ENCODE measurements around the gene PSMD1. TPM values are rescaled to one million over a fixed set of nuclear protein-coding genes. Genes with fewer than 3 reads are reported as not detected.

PSMD1 gene
- polyA plus RNA-seq, 1 donor (not counting 4 experiments of a cell fraction or from before 2014, with no cell fraction given) = 262 TPM

DNA sequence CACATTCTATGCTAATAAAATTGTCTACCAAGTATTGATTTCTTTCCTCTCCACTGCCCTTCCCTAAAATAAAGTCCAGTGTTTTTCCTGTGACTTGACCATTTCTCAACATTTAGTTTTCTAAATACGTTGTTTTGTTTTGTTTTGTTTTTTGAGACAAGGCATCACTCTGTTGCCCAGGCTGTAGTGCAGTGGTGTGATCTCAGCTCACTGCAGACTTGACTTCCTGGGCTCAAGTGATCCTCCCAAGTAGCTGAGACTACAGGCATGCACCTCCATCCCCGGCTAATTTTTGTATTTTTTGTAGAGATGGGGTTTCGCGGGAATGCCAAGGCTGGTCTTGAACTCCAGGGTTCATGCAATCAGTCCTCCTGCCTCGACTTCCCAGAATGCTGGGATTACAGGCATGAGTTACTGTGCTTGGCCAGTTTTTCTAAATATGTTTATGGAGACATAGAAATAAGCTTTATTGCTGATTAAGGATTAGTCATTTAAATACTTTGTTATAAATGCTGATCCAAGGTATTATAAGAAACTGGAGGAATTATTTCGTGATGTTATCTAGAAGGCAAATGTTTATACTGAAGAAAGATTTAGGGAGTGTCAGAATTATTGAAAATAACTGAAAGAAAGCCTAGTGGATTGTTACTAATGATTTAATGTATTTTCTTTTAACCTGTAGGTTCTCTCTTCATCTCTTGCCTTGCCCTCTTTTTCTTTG lies 73.8 kb downstream of the PSMD1 start:
- H3K4me3 ChIP-seq (ENCODE audit: control insufficient read depth in 2 of 3, extremely low read depth in 1 of 3, insufficient read depth in 2 of 3, low read depth in 1 of 3, low read length in 3 of 3) = no peak overlapping the region

DNA sequence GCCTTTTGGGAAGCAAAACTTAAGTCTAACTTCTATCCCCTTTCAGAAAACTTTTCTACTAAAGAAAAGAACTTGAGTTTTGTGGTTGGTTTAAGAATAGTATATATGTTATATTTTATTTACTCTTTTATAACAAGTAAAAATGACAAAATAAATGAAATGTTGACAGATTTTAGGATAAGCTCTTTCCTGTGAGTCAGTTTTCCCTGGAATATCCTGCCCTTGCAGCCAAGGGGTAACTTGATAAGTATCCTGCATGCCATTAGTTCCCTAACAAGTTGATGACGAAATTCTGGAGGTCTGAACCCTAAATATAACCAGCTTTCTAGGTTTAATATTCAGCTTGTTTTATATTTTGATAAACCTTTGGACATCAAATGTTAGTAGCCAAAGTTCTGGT lies 75.5 kb downstream of the PSMD1 start:
- H3K79me2 ChIP-seq (ENCODE audit: control insufficient read depth, insufficient read depth, low read length) = peaks cover 12% of the 10 kb centered on the region
- H3K4me1 ChIP-seq (ENCODE audit: control insufficient read depth, extremely low read depth, insufficient read depth, low read length) = no peaks in the 10 kb centered on the region
- H3K4me2 ChIP-seq (ENCODE audit: control insufficient read depth, extremely low read depth, insufficient read depth, low read depth, low read length) = no peak overlapping the region
- TF ChIP-seq, protein P1, sequence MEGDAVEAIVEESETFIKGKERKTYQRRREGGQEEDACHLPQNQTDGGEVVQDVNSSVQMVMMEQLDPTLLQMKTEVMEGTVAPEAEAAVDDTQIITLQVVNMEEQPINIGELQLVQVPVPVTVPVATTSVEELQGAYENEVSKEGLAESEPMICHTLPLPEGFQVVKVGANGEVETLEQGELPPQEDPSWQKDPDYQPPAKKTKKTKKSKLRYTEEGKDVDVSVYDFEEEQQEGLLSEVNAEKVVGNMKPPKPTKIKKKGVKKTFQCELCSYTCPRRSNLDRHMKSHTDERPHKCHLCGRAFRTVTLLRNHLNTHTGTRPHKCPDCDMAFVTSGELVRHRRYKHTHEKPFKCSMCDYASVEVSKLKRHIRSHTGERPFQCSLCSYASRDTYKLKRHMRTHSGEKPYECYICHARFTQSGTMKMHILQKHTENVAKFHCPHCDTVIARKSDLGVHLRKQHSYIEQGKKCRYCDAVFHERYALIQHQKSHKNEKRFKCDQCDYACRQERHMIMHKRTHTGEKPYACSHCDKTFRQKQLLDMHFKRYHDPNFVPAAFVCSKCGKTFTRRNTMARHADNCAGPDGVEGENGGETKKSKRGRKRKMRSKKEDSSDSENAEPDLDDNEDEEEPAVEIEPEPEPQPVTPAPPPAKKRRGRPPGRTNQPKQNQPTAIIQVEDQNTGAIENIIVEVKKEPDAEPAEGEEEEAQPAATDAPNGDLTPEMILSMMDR (optimal IDR thresholded peaks at IDR 0.05 in 1 of 3, IDR thresholded peaks at IDR 0.05 in 1 of 3, conservative IDR thresholded peaks at IDR 0.05 in 1 of 3; ENCODE audit: extremely low read depth in 1 of 3, insufficient read depth in 2 of 3, low read length in 3 of 3) = no peak
- no peak for TF ChIP-seq EZH2 (IDR thresholded peaks at IDR 0.05; ENCODE audit: low read length)
- no peak overlapping the region for H3K4me3 ChIP-seq (ENCODE audit: control insufficient read depth in 2 of 3, extremely low read depth in 1 of 3, insufficient read depth in 2 of 3, low read depth in 1 of 3, low read length in 3 of 3)
- no peaks in the 10 kb centered on the region for H3K9me3 ChIP-seq (ENCODE audit: control insufficient read depth, low read depth, low read length)
- FAIRE-seq = peak; percentile 23
- no peak overlapping the region for H2AFZ ChIP-seq (ENCODE audit: control insufficient read depth, low read length)
- no peaks in the 10 kb centered on the region for H3K9me1 ChIP-seq (ENCODE audit: control insufficient read depth, extremely low read depth, insufficient read depth, low read length)
- no peak overlapping the region for H3K9ac ChIP-seq (ENCODE audit: control insufficient read depth, extremely low read depth, insufficient read depth, low read length)
- H3K36me3 ChIP-seq (ENCODE audit: control insufficient read depth in 2 of 2, extremely low read depth in 1 of 2, insufficient read depth in 2 of 2, low read length in 2 of 2) = no peaks in the 10 kb centered on the region
- no peak for DNase-seq (ENCODE audit: low read depth, low spot score)
- no peaks in the 10 kb centered on the region for H3K27me3 ChIP-seq (ENCODE audit: control insufficient read depth, extremely low read depth, insufficient read depth, low read length)
- H3K27ac ChIP-seq (ENCODE audit: control insufficient read depth, insufficient read depth, low read length) = no peak overlapping the region
- dilution Hi-C loops (cut with MboI; ENCODE audit: extremely low pct_ligation_motif_present, low sequenced_read_pairs) = no loop called here
- no peaks in the 10 kb centered on the region for H4K20me1 ChIP-seq (ENCODE audit: control insufficient read depth, extremely low read depth, insufficient read depth, low read length)

More for the DNA sequence above, 73.8 kb downstream of the PSMD1 start:
- Histone ChIP-seq H2AFZ (ENCODE audit: control insufficient read depth, low read length) (no peak overlapping the region), H3K9me3 (ENCODE audit: control insufficient read depth, low read depth, low read length) (no peaks in the 10 kb centered on the region), H3K9ac (ENCODE audit: control insufficient read depth, extremely low read depth, insufficient read depth, low read length) (no peak overlapping the region), H3K79me2 (ENCODE audit: control insufficient read depth, insufficient read depth, low read length) (peaks cover 12% of the 10 kb centered on the region), H4K20me1 (ENCODE audit: control insufficient read depth, extremely low read depth, insufficient read depth, low read length) (no peaks in the 10 kb centered on the region), H3K4me2 (ENCODE audit: control insufficient read depth, extremely low read depth, insufficient read depth, low read depth, low read length) (no peak overlapping the region), H3K36me3 (ENCODE audit: control insufficient read depth in 2 of 2, extremely low read depth in 1 of 2, insufficient read depth in 2 of 2, low read length in 2 of 2) (no peaks in the 10 kb centered on the region), H3K27ac (ENCODE audit: control insufficient read depth, insufficient read depth, low read length) (no peak overlapping the region), H3K4me1 (ENCODE audit: control insufficient read depth, extremely low read depth, insufficient read depth, low read length) (no peaks in the 10 kb centered on the region), H3K27me3 (ENCODE audit: control insufficient read depth, extremely low read depth, insufficient read depth, low read length) (no peaks in the 10 kb centered on the region), H3K9me1 (ENCODE audit: control insufficient read depth, extremely low read depth, insufficient read depth, low read length) (no peaks in the 10 kb centered on the region)
- FAIRE-seq = no peak
- TF ChIP-seq, protein P1 (optimal IDR thresholded peaks at IDR 0.05 in 1 of 3, IDR thresholded peaks at IDR 0.05 in 1 of 3, conservative IDR thresholded peaks at IDR 0.05 in 1 of 3; ENCODE audit: extremely low read depth in 1 of 3, insufficient read depth in 2 of 3, low read length in 3 of 3) = no peak
- TF ChIP-seq EZH2 (IDR thresholded peaks at IDR 0.05; ENCODE audit: low read length) = no peak
- dilution Hi-C loops (cut with MboI; ENCODE audit: extremely low pct_ligation_motif_present, low sequenced_read_pairs) = no loop called here
- no peak for DNase-seq (ENCODE audit: low read depth, low spot score)
